ENCODE measurements around the gene MYLK3.
"Not testable (repeated sequence)": the region's sequence is repeated elsewhere in the genome, so short reads cannot be mapped to it uniquely, and the experiment has no call there.

MYLK3 gene

DNA sequence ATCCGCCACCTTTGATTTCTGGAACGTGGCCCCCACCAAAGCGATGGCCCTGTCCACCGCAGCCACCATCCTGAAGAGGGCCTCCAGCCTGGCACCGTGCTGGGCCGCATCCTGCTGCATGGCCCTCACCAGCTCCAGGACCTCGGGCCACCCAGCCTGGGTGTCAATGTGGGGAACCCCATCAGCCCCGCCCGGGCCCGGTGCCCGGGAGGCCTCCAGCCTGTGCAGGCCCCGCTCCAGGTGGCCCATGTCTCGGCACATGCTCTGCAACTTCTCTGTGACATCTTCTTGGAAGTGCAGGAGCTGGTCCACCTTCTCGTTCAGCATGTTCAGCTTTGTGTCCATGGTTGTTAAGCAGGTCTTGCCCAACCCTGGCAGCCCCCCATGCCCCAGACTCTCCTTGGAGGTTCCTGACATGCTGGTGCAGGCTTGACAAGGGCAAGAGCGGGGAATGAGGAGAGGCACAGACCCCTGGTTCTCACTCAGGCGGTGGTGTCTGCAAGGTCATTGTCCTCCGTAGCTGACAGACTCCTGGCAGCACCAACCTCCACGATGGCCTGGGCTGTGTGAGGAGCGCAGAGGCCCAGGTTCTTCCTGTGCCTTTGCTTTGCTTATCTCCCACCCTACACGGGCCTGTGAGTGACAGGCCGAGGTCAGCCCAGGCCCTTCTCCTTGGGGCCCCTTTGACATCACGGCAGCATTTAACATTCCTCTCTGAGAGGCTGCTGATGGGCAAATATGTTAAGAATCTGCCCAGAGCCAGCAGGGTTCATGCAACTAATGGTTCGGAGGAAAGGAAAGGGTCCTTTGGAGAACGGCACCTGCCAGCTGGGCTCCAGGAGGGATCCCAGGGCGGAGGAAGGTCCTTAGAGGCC is at the start of gene MYLK3:
MYLK3 (minus strand) TSS at position 568 of the 875 bp plus-strand sequence; CDS start at position 417, 151 bp downstream.
- no peak for DNase-seq

DNA sequence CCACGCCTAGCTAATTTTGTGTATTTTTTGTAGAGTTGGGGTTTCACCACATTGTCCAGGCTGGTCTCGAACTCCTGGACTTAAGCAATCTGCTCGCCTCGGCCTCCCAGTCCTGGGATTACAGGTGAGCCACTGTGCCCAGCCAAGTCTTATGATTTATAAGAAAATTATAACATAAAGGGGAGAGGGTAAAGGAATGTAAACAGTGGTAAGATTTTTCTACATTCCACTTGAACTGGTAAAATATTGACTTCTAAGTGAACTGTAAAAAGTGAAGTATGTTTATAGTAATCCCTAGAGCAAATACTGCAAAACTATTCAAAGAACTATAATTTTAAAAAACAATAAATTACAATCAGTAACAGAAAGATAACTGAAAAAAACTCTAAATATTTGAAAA is 49.4 kb upstream of the MYLK3 start:
- no peak for DNase-seq

DNA sequence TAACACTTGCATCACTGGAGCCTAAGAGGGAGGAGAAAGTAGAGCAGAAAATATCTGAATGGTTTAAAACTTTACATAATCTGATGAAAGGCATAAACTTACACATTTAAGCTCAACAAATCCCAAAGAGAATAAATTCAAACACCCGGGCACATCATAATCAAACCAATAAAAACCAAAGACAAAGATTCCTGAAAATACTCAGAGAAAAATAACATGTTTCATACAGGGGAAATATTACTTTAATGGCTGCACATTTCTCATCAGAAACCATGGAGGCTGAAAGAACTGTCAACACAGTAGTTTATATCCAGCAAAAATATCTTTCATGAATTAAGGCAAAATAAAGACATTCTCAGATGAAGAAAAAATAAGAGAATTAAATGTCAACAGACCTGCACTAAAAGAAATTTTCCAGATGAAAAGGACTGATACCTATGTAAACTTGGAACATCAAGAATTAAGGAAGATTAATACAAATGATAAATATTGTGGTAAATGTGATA is 48.7 kb upstream of the MYLK3 start:
- DNase-seq, result no peak

DNA sequence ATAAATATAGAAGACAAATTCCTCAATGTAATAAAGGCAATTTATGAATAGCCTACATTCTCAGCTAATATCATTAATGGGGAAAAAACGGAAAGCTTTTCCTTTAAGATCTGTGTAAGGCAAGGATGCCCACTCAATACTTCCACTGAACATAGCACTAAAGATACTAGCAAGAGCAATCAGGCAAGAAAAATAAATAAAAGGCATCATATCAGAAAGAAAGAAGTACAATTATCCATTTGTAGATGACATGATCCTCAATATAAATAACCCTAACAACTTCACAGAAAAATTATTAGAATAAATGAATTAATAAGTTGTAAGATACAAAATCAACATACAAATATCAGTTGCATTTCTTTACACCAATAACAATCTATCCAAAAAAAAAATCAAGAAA is 45.7 kb upstream of the MYLK3 start:
- DNase-seq, result no peak

DNA sequence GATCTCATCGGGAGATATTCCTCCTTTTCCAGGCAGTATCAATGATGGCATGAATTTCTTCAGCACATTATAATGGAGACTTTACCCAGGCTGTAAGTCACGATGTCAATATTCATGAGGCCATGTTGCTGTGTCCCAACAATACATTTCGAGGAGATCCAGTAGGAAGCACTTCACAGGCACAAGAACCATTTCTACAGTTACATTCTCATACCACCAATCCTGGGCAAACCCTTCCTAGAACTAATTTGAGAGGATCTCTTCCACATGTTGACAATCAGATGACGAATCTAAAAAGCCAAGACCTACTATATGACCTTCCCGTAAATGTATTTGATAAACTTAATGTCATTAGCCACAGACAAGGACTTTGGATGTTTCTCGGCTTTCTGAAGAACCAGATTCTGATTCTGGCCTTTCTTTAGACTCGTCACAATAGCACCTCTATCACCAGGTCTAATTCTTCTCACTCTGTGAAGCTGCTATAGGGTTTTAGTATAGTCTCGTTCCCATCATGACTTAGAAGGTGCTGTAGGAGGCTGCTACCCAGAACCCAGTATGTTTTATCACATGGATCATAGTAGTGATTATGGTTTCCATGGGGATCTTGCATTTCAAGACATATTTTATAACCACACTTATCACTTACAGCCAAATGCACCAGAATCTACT is 42.6 kb upstream of the MYLK3 start:
- DNase-seq, result no peak

DNA sequence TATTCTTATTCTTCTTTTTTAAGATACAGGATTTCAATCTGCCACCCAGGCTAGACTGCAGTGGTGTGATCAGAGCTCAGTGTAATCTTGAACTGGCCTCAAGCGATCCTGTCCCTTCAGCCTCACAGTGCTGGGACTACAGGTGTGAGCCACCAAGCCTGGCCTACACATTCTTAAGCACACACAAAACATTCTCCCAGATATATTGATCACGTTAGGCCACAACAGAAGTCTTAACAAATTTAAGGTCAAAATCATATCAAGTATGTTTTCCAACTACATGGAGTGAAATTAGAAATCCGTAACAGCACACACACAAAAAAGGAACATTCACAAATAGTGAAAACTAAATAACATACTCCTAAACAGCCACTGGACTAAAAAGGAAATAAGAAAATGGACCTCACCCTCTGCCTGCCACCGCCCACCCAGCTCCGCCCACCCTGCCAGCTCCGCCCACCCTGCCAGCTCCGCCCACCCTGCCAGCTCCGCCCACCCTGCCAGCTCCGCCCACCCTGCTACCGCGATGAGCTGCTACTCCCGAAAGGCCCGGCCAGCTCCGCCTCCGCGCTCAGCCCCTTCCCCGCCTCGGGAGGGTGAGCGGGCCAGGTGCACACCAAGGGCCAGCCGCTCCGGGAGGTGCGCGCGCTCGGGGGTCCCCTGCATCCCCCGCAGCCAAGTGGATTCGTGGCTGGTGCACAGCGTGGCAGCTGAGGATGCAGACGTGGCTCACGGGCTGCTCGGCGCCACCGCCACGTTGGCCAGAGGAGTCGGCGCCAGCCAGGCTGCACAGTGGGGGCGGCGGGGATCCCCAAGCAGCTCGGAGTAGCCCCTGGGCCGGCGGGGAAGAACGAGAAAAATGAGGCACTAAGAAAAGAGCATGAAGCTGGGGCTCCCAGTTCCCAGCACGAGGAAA is 41.6 kb upstream of the MYLK3 start:
- peak; percentile 69 for DNase-seq

DNA sequence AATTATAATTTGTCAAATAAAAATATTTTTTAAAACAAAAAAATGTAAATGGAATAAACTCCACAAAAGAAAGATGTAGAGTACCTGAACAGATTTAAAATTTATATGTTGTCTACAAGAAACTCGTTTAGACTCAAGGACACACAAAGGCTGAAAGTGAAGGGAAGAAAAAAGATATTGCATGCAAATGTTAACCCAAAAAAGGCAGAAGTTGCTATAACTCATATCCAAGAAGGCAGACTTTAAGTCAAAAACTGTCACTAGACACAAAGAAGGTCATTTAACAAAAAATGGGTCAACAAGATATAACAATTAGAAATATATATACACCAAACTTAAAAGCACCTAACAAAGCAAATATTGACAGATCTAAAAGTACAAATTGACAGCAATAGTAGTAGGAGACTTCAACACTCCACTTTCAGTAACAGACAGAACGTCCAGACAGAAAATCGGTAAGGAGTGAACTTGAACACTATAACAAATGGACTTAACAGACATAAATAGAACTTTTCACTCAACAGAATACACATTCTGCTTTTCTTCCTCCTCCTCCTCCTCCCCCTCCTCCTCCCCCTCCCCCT is 40.8 kb upstream of the MYLK3 start:
- no peak for DNase-seq

DNA sequence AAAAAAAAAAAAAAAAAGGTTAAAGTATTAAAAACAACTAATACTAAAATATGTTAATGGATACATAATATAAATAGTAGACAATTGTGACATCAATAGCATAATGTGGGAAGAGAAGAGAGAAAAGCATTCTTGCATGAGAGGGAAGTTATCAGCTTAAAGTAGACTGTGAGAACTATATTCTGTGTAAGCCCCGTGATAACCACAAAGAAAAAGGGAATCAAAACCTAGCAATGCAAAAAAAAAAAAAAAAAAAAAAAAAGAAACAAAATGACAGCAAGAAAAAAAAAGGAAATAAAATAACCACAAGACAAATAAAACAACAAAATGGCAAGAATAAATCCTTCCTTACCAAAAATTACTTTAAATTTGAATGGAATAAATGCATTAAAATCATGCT is 39.8 kb upstream of the MYLK3 start:
- DNase-seq, result no peak

DNA sequence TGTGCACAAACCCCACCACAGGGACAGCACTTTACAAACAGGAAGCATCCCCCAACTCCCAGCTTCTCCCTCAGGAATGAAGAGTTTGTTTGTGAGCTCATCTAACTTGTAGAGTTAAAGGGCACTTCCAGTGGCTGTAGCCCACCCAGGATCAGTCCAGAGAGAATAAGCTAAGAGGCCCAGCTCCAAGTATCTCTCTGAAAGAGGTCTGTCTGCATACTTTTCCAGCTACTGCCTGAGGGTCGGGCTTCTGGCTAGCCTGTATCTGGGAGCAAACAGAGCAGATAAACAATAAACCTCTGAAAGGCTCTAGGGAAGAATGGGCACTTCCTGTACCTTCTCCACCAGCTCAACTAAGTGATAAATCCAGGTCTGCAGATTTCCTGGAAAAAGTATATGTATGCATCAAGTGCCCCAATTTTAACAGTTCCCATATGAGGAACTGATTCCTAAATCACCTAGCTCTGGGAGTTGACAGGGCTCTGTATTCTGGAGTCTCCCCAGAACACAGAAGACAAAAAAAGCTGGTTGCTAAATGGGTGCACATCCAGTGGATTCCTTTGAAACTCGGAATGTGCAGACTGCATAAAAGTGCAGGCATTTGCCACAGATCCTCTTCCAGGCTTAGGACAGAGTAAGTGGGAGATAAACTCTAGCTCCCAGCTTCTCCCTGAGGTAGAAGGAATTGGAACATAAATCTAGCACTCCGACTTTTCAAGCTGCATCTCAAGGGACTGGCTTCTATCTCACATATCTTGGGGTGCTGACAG is 37.1 kb upstream of the MYLK3 start:
- no peak for DNase-seq

DNA sequence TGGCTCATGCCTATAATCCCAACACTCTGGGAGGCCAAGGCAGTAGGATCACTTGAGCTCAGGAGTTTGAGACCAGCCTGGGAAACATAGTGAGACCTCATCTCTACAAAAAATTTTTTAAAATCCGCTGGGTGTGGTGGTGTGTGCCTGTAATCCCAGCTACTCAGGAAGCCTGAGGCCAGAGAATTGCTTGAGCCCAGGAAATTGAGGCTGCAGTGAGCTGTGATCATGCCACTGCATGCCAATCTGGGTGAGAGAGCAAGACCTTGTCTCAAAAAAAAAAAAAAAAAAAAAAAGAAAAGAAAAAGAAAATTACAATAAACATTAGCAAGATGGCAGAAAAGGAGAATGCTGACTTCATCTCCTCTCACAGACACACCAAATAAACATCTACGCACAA is 36.4 kb upstream of the MYLK3 start:
- not testable (repeated sequence) for DNase-seq

DNA sequence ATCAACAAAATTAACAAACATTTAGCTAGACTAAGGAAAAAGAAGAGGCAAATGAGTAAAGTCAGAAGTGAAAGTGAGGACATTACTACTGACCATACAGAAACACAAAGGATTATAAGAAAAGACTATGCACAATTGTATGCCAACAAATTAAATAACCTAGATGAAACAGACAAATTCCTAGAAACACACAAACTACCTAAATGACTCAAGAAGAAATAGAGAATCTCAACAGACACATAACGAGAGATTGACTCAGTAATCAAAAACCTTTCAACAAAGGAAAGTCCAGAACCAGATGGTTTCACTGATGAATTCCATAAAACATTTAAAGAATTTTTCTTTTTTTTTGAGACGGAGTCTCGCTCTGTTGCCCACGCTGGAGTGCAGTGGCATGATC is 35.7 kb upstream of the MYLK3 start:
- no peak for DNase-seq

DNA sequence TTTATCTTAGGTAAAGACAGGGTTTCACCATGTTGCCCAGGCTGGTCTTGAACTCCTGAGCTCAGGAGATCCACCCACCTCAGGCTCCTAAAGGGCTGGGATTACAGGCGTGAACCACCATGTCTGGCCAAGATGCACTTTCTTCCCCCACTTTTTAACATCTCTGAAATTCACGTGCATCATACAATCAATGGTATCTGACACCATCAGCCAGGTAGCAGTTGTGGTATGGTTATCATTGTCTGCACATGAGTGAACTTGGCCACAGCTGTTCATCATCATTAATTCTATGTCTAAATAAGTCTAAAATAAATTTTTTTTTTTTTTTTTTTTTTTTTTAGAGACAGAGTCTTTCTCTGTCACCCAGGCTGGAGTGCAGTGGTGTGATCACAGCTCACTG is 34.2 kb upstream of the MYLK3 start:
- DNase-seq, result no peak

DNA sequence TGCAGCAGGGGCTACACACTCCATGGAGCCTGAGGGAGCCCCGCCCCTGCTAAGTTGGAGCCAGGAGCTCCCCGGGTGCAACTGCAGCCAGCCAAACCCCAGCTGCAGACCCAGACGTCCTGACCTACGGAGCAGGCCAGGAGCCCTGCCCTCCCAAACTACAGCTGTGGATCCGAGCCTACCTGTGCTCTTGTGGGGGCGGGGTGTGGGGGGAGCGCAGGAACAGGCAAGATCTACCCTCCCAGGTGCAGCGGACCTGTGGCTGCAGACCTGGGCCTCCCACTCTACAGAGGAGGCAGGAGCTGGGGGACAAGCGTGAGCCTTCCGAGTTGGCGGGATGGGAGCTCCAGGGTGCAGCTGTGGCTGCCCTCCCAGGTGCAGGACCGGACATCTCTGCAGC is 29.7 kb upstream of the MYLK3 start:
- DNase-seq, result no peak

DNA sequence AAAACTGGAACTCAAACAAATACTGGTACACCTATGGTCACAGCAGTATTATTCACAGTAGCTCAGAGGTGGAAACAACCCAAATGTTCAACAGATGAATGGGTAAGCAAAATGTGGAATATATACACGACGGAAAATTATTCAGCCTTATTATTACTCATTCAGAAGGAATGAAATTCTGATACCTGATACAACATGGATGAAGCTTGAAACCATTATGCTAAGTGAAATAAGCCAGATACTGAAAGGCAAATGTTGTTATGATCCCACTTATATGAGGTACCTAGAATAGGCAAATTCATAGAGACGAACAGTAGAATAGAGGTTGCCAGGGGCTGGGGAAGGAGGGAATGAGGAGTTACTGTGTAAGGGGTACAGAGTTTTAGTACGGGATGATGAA is 27.1 kb upstream of the MYLK3 start:
- no peak for DNase-seq

DNA sequence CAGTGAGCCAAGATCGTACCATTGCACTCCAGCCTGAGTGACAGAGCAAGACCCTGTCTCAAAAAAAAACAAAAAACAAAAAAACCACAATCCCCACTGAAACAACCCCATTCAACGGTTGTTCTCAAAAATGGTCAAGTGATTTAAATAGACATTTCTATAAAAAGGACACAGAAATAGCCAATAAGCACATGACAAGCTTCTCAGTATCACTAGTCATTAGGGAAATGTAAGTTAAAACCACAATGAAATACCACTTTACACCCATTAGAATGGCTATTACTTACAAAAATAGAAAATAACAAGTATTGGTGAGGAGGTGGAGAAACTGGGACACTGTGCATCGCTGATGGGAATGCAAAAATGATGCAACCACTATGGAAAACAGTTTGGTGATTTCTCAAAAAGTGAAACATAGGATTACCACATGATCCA is 26.6 kb upstream of the MYLK3 start:
- no peak for DNase-seq

DNA sequence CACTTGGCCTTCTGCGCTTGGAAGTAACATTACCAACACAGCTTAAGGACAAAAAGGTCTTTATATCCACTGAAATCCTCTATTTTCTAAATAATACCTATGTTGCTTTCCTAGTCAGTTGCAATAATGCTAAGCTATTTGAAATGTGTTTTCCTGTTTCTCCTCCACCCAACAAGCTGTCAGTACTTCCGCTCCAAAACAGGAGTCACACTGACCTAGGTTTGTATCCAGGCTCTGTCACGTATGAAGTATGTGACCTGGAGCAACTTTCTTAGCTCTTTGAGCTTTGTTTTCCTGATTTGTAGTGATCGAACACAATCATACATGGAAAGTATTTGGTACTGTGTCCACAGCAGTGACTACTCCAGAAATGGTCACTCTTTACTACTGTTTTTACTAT is 24.3 kb upstream of the MYLK3 start:
- DNase-seq, result no peak

DNA sequence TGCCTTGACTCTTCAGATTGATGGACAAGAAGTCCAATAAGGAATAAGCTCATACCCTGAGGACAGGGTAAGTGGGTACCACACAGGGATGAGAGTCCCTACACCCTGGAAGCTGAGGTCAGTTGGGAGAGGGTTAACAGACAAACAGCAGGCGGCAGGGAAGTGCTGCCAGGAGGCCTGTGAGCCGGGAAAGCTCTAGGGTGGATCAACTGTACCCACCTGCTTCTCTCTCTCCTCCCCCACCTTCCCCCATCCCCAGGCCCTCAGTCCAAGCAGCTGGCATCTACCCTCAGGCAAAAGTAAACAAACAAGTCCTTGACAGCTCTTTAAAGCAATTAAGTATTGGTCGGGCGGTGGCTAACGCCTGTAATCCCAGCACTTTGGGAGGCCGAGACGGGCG is 20.7 kb upstream of the MYLK3 start:
- DNase-seq, result no peak

DNA sequence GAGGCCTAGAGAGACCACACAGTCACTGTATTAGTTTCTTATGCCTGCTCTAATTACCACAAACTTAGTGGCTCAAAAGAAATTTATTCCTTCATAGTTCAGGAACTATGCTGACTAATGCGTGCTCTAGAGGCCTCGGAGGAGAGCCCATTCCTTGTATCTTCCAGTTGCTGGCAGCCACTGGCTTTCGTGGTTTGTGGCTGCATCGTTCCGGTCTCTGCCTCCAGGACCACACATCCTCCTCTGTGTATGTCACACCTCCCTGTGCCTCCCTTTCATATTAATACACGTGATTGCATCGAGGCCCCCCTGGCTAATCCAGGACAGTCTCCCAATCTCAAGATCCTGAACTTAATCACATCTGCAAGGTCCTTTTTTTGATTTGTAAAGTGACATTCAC is 16.9 kb upstream of the MYLK3 start:
- no peak for DNase-seq

DNA sequence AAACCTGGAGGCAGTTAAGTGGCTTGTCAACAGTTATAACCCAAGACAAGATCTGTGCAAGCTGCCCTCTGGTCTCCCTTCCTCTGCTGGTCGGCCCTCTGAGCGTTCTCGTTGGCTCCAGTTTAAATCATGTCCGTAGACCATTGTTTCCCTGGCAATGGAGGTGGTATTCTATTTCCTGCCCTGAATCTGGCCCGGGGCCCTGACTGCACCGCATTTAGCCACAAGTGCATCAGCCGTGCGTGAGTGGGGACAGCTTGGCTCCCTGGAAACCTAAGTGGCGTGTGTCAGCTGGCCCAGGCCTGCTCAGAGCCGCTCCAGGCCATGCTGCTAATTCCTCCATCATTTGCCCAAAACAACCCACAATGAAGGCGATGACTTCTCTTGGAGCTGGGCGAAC is 15.0 kb upstream of the MYLK3 start:
- no peak for DNase-seq

DNA sequence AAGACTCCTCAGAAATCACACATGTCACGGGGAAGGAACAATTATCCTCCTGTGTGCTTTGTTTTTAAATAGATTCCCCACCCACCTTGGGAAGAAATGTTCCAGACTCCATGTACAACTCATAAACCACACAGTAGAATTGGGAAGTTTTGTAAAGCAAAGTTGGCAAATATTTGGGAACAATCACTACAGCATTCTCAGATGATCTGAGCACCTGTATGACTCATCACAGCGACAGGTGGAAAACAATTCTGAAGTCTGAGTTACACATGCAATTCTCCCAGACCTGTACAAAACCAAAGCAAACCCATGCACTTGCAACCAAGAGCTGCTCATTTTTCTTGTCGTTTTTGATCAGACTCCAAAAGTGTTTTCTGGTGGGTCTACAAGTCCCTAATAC is 14.4 kb upstream of the MYLK3 start:
- DNase-seq, result no peak

DNA sequence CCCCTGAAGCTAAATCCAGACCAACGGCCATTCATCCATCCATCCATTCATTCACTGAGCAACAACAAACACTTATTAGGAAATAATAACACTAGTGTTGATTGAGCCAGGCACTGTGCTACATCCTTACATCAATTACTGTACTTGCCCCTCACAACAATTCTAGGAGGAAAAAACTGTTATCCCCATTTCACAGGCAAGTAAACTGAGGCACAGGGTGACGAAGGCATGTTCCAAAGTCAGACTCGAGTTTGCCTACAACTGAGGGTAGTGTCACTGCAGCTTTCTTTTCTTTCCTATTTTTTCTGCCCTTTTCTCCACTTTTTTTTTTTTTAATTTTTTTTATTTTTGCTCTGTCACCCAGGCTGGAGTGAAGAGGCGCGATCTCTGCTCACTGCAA is 11.2 kb upstream of the MYLK3 start:
- DNase-seq, result no peak

Measured in right hindlimb (tissue), 1 donor.